GM23248 (cell line): ENCODE results near the gene PHF21A.

Experiments
- EZH2 ChIP-seq: fragments of 200-600 bp; sonication (generic); IDR thresholded peaks from 2 replicates; pipeline ENCODE4 v1.6.1; 2018; ENCODE audit warnings: antibody characterized with exemption, mild to moderate bottlenecking; ENCODE audit not compliant: insufficient read depth, poor library complexity, severe bottlenecking
- EZH2phosphoT487 ChIP-seq: fragments of 200-600 bp; sonication (generic); IDR thresholded peaks from 2 replicates; pipeline ENCODE4 v1.6.1; 2018; ENCODE audit warnings: antibody characterized with exemption, moderate library complexity, mild to moderate bottlenecking, low read depth; ENCODE audit not compliant: insufficient read depth

DNA sequence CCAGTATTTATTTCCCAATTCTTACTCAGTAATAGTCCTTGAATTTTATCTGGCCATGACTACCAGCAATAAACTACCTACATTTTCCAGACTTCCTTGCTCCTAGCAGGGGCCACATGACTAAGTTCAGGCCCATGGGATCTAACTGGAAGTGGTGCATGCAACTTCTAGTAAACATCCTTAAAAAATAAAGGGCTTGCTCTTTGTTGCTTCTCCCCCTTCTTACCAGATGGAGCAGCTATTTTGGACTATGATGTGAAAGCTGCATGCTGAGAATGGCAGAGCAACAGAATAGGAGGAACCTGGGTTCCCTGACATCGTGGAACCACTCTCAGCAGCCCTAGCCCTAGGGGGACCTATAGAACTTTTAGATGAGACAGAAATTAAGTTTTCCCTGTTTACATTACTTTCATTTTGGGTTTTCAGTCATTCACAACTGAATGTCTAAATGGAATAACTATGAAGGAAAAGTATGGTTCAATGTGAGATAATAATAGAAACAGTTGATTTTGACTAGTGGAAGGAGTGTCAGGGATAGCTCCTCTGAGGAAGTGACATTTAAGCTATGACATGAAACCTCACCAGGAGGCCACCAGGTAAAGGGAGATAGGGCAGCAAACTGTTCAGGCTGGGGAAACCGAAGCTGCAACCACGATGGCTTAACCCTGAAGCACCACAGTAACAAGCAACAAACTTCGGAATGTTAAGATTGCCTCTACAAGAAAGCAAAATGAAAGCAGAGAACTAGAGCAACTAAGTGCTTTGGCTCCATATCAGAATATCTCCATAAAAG lies 48.9 kb downstream of the PHF21A start:
- TF ChIP-seq EZH2, result no peak
- TF ChIP-seq EZH2phosphoT487, result no peak
